Skeletal muscle cell (primary cell): ENCODE results near the gene IL1RL2.

Experiments used
- DNase-seq: peaks from one replicate; pipeline ENCODE4 v3.0.0-alpha.2; 2010; ENCODE audit warnings: low read depth
- H3K4me3 ChIP-seq: 2 replicates; pipeline ENCODE4 v1.5.1; 2011; ENCODE audit warnings: low read depth, mild to moderate bottlenecking, control low read depth, low read length, moderate library complexity

IL1RL2 gene

GRCh38 chr2:102256276-102256675 is 69.5 kb downstream of the IL1RL2 start:
- H3K4me3 ChIP-seq = no peak overlapping the region
- DNase-seq = no peak

- DNase-seq = no peak
- no peak overlapping the region for H3K4me3 ChIP-seq
Measured at GRCh38 chr2:102256874-102257462, 70.1 kb downstream of the IL1RL2 start.

GRCh38 chr2:102258025-102258385 is 71.2 kb downstream of the IL1RL2 start:
- no peak for DNase-seq
- H3K4me3 ChIP-seq = no peak overlapping the region

GRCh38 chr2:102258386-102259074 is 71.7 kb downstream of the IL1RL2 start:
- no peak overlapping the region for H3K4me3 ChIP-seq
- peak; percentile 93 for DNase-seq

- DNase-seq = no peak
- H3K4me3 ChIP-seq = no peak overlapping the region
Measured at GRCh38 chr2:102261467-102262135, 74.8 kb downstream of the IL1RL2 start.

GRCh38 chr2:102262216-102263129 is 75.7 kb downstream of the IL1RL2 start:
- DNase-seq = no peak
- no peak overlapping the region for H3K4me3 ChIP-seq

GRCh38 chr2:102264952-102265351 is 78.1 kb downstream of the IL1RL2 start:
- no peak overlapping the region for H3K4me3 ChIP-seq
- no peak for DNase-seq

GRCh38 chr2:102266204-102266603 is 79.4 kb downstream of the IL1RL2 start:
- DNase-seq = no peak

GRCh38 chr2:102267774-102268173 is 81.0 kb downstream of the IL1RL2 start:
- DNase-seq = no peak
- no peak overlapping the region for H3K4me3 ChIP-seq

More at GRCh38 chr2:102266204-102266603, 79.4 kb downstream of the IL1RL2 start:
- no peak overlapping the region for H3K4me3 ChIP-seq

- no peak overlapping the region for H3K4me3 ChIP-seq
- no peak for DNase-seq
Measured at GRCh38 chr2:102268510-102269199, 81.8 kb downstream of the IL1RL2 start.

- DNase-seq = no peak
- no peak overlapping the region for H3K4me3 ChIP-seq
Measured at GRCh38 chr2:102269200-102269524, 82.3 kb downstream of the IL1RL2 start.

- no peak for DNase-seq
- no peak overlapping the region for H3K4me3 ChIP-seq
Measured at GRCh38 chr2:102271844-102272243, 85.0 kb downstream of the IL1RL2 start.

- DNase-seq = peak; percentile 86
- H3K4me3 ChIP-seq = no peak overlapping the region
Measured at GRCh38 chr2:102273619-102274211, 86.9 kb downstream of the IL1RL2 start.

- no peak for DNase-seq
- no peak overlapping the region for H3K4me3 ChIP-seq
Measured at GRCh38 chr2:102276549-102277201, 89.9 kb downstream of the IL1RL2 start.

- H3K4me3 ChIP-seq = no peak overlapping the region
- DNase-seq = no peak
Measured at GRCh38 chr2:102277202-102277700, 90.4 kb downstream of the IL1RL2 start.

- no peak overlapping the region for H3K4me3 ChIP-seq
- DNase-seq = no peak
Measured at GRCh38 chr2:102278720-102279390, 92.0 kb downstream of the IL1RL2 start.

GRCh38 chr2:102279391-102279735 is 92.5 kb downstream of the IL1RL2 start:
- DNase-seq = no peak
- H3K4me3 ChIP-seq = no peak overlapping the region

- no peak for DNase-seq
- no peak overlapping the region for H3K4me3 ChIP-seq
Measured at GRCh38 chr2:102282678-102283091, 95.9 kb downstream of the IL1RL2 start.
